ENCODE results near the gene SCN3B. TPM values are rescaled to one million over a fixed set of nuclear protein-coding genes. Genes with fewer than 3 reads are reported as not detected.
A peak's percentile ranks its signal among the peaks of the same experiment; 100 is the strongest.

The SCN3B gene
- total and polyA plus RNA-seq, 2 of the 4 experiments (the other 2 are of a cell fraction) = under 0.01 to 0.03 TPM

DNA sequence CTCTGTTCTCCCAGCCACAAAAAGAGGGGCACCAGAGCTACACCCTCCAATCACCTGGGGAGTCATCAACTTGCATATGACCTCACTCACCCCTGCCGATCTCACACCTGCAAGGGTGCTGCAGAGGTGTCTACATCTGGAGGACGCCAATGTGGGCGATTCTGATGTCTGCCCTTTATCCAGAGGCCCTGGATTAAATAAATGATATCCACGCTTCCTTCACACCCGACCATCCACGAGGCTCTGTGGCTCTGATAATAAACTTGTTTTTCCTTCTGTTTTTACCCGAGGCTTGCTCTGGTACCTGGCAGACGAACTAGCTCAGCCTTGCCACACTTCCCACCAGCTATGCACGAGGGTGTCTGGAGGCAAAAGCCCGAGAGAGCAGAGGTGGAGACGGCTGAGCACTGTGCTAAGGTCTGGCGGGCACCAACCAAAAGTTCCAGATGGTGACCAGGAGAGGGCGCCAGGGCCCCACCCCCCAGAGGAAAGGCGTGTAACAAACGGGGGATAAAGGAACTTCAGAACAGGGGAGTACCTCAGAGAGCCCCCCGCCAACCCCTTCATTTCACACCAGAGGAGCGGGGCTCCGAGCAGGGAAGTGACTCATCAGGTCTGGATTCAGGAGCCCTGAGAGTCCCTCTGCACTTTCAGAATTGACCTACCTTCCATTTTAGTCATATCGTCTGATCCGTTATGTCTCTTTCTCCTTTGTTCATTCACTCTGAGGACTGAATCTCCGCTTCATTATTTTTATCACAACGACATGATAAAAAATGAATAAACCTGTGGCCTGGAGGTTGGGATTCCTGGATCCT, 13.5 kb downstream of the SCN3B start:
- in situ Hi-C loops (cut with MboI; ENCODE audit: low sequenced_read_pairs) (no loop called here), dilution Hi-C loops (cut with HindIII; ENCODE audit: low sequenced_read_pairs, unreplicated experiment) (no loop called here), intact Hi-C loops (cut with micrococcal nuclease) (loop anchor here (1.0 to 10.0 kb wide), 3 partner anchors 66 to 424 kb away; no protein-coding TSS in a partner anchor)
- Histone ChIP-seq H3K9me1 (ENCODE audit: insufficient read depth, low read length) (no peaks in the 10 kb centered on the region), H3K4ac (ENCODE audit: low read depth, low read length) (no peak overlapping the region), H3K4me3 (ENCODE audit: insufficient read depth, low read depth, low read length) (no peak overlapping the region), H2BK120ac (ENCODE audit: low read depth, low read length) (no peak overlapping the region), H3K23ac (ENCODE audit: low read depth, low read length) (no peak overlapping the region), H4K91ac (ENCODE audit: insufficient read depth, low read depth, low read length) (no peak overlapping the region), H3K9ac (ENCODE audit: low read depth, low read length) (no peak overlapping the region), H4K8ac (ENCODE audit: low read depth in 2 of 2, low read length in 2 of 2) (no peak overlapping the region), H3K18ac (ENCODE audit: low read depth, low read length) (no peak overlapping the region), H3K36me3 (ENCODE audit: control insufficient read depth, insufficient read depth, low read length) (no peaks in the 10 kb centered on the region), H3K9me3 (ENCODE audit: control insufficient read depth, insufficient read depth, low read length) (no peaks in the 10 kb centered on the region), H2BK15ac (ENCODE audit: low read depth, low read length) (no peak overlapping the region), H4K5ac (ENCODE audit: low read depth, low read length) (no peak overlapping the region), H3K27me3 (ENCODE audit: control insufficient read depth, insufficient read depth, low read length) (peaks cover 46% of the 10 kb centered on the region), H3K4me1 (ENCODE audit: control insufficient read depth, insufficient read depth, low read length) (no peaks in the 10 kb centered on the region), H3K56ac (ENCODE audit: extremely low read depth, insufficient read depth, low read length) (no peak overlapping the region), H3K79me1 (ENCODE audit: low read depth in 1 of 2, low read length in 2 of 2) (no peaks in the 10 kb centered on the region), H3K4me2 (ENCODE audit: low read depth, low read length) (no peak overlapping the region), H2BK5ac (ENCODE audit: low read depth, low read length, poor library complexity, severe bottlenecking) (no peak overlapping the region), H2AK9ac (replicated peaks; ENCODE audit: low read depth, low read length, poor library complexity) (peak overlapping the region; percentile 50), H4K20me1 (ENCODE audit: insufficient read depth, low read length) (no peaks in the 10 kb centered on the region), H2AK5ac (ENCODE audit: low read depth, low read length) (no peak overlapping the region), H3K14ac (replicated peaks; ENCODE audit: low read depth, low read length) (no peak overlapping the region), H2AFZ (replicated peaks; ENCODE audit: low read length, poor library complexity) (peak overlapping the region; percentile 64), H2BK20ac (ENCODE audit: low read depth, low read length) (no peak overlapping the region), H3K27ac (ENCODE audit: insufficient read depth, low read length) (no peak overlapping the region)
- no TSS peak for BruUV-seq (replicated peaks)
- ChIA-PET POLR2A (ENCODE audit: unreplicated experiment) (no interaction called here), CTCF (interaction anchor here (0.6 to 1.4 kb wide), 4 partner anchors 10 to 503 kb away, joined by 3 to 7 read pairs (median 4); no protein-coding TSS in a partner anchor)
- DNase-seq (peak; percentile 17), ATAC-seq (ENCODE audit: low read depth) (peak; percentile 98)
- WGBS, 2 experiments (ENCODE audit: extremely low coverage in 2 of 2, insufficient read length in 1 of 2) = 20% methylated on average over 3 of the region's 22 CpGs; no CpG with 5 or more reads in 1 of the 2 experiments
- TF ChIP-seq NFE2L2 (IDR thresholded peaks at IDR 0.05; ENCODE audit: low read depth, low read length) = no peak
- TF ChIP-seq, protein P1, sequence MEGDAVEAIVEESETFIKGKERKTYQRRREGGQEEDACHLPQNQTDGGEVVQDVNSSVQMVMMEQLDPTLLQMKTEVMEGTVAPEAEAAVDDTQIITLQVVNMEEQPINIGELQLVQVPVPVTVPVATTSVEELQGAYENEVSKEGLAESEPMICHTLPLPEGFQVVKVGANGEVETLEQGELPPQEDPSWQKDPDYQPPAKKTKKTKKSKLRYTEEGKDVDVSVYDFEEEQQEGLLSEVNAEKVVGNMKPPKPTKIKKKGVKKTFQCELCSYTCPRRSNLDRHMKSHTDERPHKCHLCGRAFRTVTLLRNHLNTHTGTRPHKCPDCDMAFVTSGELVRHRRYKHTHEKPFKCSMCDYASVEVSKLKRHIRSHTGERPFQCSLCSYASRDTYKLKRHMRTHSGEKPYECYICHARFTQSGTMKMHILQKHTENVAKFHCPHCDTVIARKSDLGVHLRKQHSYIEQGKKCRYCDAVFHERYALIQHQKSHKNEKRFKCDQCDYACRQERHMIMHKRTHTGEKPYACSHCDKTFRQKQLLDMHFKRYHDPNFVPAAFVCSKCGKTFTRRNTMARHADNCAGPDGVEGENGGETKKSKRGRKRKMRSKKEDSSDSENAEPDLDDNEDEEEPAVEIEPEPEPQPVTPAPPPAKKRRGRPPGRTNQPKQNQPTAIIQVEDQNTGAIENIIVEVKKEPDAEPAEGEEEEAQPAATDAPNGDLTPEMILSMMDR (conservative IDR thresholded peaks at IDR 0.05; ENCODE audit: low read depth, low read length) = peak; percentile 75
- no peak for TF ChIP-seq CHD1 (IDR thresholded peaks at IDR 0.05; ENCODE audit: low read depth, low read length)
- no peak for TF ChIP-seq MAFK (IDR thresholded peaks at IDR 0.05; ENCODE audit: low read depth, low read length)
- TF ChIP-seq MXI1 (IDR thresholded peaks at IDR 0.05; ENCODE audit: borderline replicate concordance, low read depth, low read length) = no peak
- TF ChIP-seq, protein P2, sequence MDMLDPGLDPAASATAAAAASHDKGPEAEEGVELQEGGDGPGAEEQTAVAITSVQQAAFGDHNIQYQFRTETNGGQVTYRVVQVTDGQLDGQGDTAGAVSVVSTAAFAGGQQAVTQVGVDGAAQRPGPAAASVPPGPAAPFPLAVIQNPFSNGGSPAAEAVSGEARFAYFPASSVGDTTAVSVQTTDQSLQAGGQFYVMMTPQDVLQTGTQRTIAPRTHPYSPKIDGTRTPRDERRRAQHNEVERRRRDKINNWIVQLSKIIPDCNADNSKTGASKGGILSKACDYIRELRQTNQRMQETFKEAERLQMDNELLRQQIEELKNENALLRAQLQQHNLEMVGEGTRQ (IDR thresholded peaks at IDR 0.05; ENCODE audit: low read depth, low read length) = no peak
- no peak for TF ChIP-seq RCOR1 (IDR thresholded peaks at IDR 0.05; ENCODE audit: insufficient replicate concordance, low read length)
- TF ChIP-seq BHLHE40 (IDR thresholded peaks at IDR 0.05; ENCODE audit: low read depth, low read length) = no peak
- no peak for TF ChIP-seq MAZ (IDR thresholded peaks at IDR 0.05; ENCODE audit: borderline replicate concordance, low read depth, low read length)
- no peak for TF ChIP-seq POLR2A (IDR thresholded peaks at IDR 0.05; ENCODE audit: low read depth, low read length)
- peak; percentile 81 for TF ChIP-seq RAD21 (IDR thresholded peaks at IDR 0.05; ENCODE audit: low read length)
- TF ChIP-seq, protein P3, sequence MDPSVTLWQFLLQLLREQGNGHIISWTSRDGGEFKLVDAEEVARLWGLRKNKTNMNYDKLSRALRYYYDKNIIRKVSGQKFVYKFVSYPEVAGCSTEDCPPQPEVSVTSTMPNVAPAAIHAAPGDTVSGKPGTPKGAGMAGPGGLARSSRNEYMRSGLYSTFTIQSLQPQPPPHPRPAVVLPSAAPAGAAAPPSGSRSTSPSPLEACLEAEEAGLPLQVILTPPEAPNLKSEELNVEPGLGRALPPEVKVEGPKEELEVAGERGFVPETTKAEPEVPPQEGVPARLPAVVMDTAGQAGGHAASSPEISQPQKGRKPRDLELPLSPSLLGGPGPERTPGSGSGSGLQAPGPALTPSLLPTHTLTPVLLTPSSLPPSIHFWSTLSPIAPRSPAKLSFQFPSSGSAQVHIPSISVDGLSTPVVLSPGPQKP (IDR thresholded peaks at IDR 0.05; ENCODE audit: borderline replicate concordance, low read depth, low read length) = no peak
- no peak for TF ChIP-seq RFX5 (IDR thresholded peaks at IDR 0.05; ENCODE audit: low read depth, low read length)
- no peak for TF ChIP-seq CEBPB (IDR thresholded peaks at IDR 0.05; ENCODE audit: low read depth, low read length)
- TF ChIP-seq SMC3 (IDR thresholded peaks at IDR 0.05; ENCODE audit: low read depth, low read length) = peak; percentile 68
